Vagina (tissue), 2 donors: ENCODE data around the gene ADARB2. TPM values are rescaled to one million over a fixed set of nuclear protein-coding genes. Genes with fewer than 3 reads are reported as not detected.

Experiments
- DNase-seq, 2 donors: peaks; one replicate each; pipeline ENCODE4 v3.0.0-alpha.2; 2017; ENCODE audit errors: extremely low spot score in 2 of 2
- H3K27ac ChIP-seq: fragments of 200-600 bp; sonication (generic); one replicate; pipeline ENCODE4 v1.5.1; 2019
- H3K27me3 ChIP-seq: fragments of 200-600 bp; sonication (generic); one replicate; pipeline ENCODE4 v1.5.1; 2019
- H3K36me3 ChIP-seq, 2 donors: fragments of 200-600 bp; sonication (generic); one replicate each; pipeline ENCODE4 v1.5.1; 2017 to 2019
- H3K4me1 ChIP-seq: fragments of 200-600 bp; sonication (generic); one replicate; pipeline ENCODE4 v1.5.1; 2019
- H3K4me3 ChIP-seq, 2 donors: fragments of 200-600 bp; sonication (generic); 1 replicate in 1 of 2; 2 replicates in 1 of 2; pipeline ENCODE4 v1.5.1; 2016 to 2019
- H3K9me3 ChIP-seq: fragments of 200-600 bp; sonication (generic); one replicate; pipeline ENCODE4 v1.5.1; 2019
- CTCF ChIP-seq, 3 experiments: fragments of 450-650 bp in 2 of 3; fragments of 200-600 bp in 1 of 3; sonication (generic) in 1 of 3; IDR thresholded peaks; one replicate each; pipeline ENCODE4 v1.5.1; 2017 to 2019; ENCODE audit warnings: antibody characterized with exemption in 3 of 3, mild to moderate bottlenecking in 2 of 3, moderate library complexity in 2 of 3
- POLR2A ChIP-seq, 2 donors: fragments of 450-650 bp; IDR thresholded peaks; one replicate each; pipeline ENCODE4 v1.6.1; 2017; ENCODE audit warnings: antibody characterized with exemption in 2 of 2, mild to moderate bottlenecking in 2 of 2, moderate library complexity in 2 of 2
- POLR2AphosphoS5 ChIP-seq, 2 donors: sonication (generic); formaldehyde crosslinking; IDR thresholded peaks; one replicate each; pipeline ENCODE4 v1.9.0; 2017; ENCODE audit warnings: antibody characterized with exemption in 2 of 2, mild to moderate bottlenecking in 2 of 2, low read depth in 1 of 2; ENCODE audit not compliant: insufficient read depth in 1 of 2
- intact Hi-C: fragments of 100-400 bp; cut with DNase I; formaldehyde crosslinking; loops from one replicate; pipeline ENCODE4 v1.15.1; 2023
- total RNA-seq: library from RNA; depleted of rRNA; stranded (reverse); fragments of >200 nt; gene quantifications from one replicate; pipeline ENCODE4 v1.2.3, GENCODE V29; 2016

ADARB2 gene
- total RNA-seq, 1 donor from 2014 or later = 3.4 TPM

DNA sequence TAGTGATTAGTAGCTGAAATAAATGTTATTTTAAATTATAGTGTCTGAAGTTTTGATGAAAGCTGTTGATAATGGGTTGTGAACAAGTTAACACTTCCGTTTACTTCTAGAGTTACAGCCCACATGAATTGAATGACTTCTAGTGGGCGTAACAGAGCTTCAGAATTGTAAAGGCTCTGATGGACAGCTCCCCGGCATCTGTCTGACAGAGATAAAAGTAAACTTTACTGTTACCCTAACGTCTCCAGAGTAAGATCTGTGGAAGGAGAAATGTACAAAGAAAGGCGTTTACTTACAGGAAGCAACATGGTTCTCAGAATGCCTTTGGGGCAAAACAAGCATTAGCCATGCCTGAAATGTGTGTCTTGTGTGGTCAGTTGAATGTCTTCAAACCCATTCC is 124.4 kb downstream of the ADARB2 start:
- peak in 1 of 2 donors; percentile 25 for DNase-seq
- no peaks in the 10 kb centered on the region for H3K9me3 ChIP-seq
- no peaks in the 10 kb centered on the region for H3K36me3 ChIP-seq
- TF ChIP-seq CTCF (IDR thresholded peaks at IDR 0.05) = no peak
- TF ChIP-seq POLR2A (IDR thresholded peaks at IDR 0.05) = no peak
- no peak for TF ChIP-seq POLR2AphosphoS5 (IDR thresholded peaks at IDR 0.05; ENCODE audit: insufficient read depth in 1 of 2, low read depth in 1 of 2)
- H3K4me1 ChIP-seq = peaks cover 9% of the 10 kb centered on the region
- intact Hi-C loops = no loop called here
- no peaks in the 10 kb centered on the region for H3K27me3 ChIP-seq
- H3K4me3 ChIP-seq = no peak overlapping the region
- H3K27ac ChIP-seq = no peak overlapping the region

- no peak overlapping the region for H3K4me3 ChIP-seq
- no peak overlapping the region for H3K27ac ChIP-seq
- no peaks in the 10 kb centered on the region for H3K27me3 ChIP-seq
- no peak for TF ChIP-seq CTCF (IDR thresholded peaks at IDR 0.05)
- TF ChIP-seq POLR2A (IDR thresholded peaks at IDR 0.05) = no peak
- no peak for TF ChIP-seq POLR2AphosphoS5 (IDR thresholded peaks at IDR 0.05; ENCODE audit: insufficient read depth in 1 of 2, low read depth in 1 of 2)
- H3K4me1 ChIP-seq = peaks cover 9% of the 10 kb centered on the region
- no peaks in the 10 kb centered on the region for H3K9me3 ChIP-seq
- intact Hi-C loops = no loop called here
- no peaks in the 10 kb centered on the region for H3K36me3 ChIP-seq
- peak; percentile 20 to 49 for DNase-seq
Observed at GRCh38 chr10:1611936-1612550, 125.3 kb downstream of the ADARB2 start.

- intact Hi-C loops = no loop called here
- H3K9me3 ChIP-seq = no peaks in the 10 kb centered on the region
- no peaks in the 10 kb centered on the region for H3K27me3 ChIP-seq
- H3K36me3 ChIP-seq = no peaks in the 10 kb centered on the region
- H3K4me3 ChIP-seq = no peak overlapping the region
- DNase-seq = peak in 1 of 2 donors; percentile 37
- H3K4me1 ChIP-seq = peaks cover 9% of the 10 kb centered on the region
- TF ChIP-seq POLR2A (IDR thresholded peaks at IDR 0.05) = no peak
- TF ChIP-seq POLR2AphosphoS5 (IDR thresholded peaks at IDR 0.05; ENCODE audit: insufficient read depth in 1 of 2, low read depth in 1 of 2) = no peak
- TF ChIP-seq CTCF (IDR thresholded peaks at IDR 0.05) = no peak
- H3K27ac ChIP-seq = no peak overlapping the region
Observed at GRCh38 chr10:1610986-1611770, 126.1 kb downstream of the ADARB2 start.

- H3K9me3 ChIP-seq = no peaks in the 10 kb centered on the region
- no peak overlapping the region for H3K4me3 ChIP-seq
- TF ChIP-seq POLR2AphosphoS5 (IDR thresholded peaks at IDR 0.05; ENCODE audit: insufficient read depth in 1 of 2, low read depth in 1 of 2) (no peak), CTCF (IDR thresholded peaks at IDR 0.05) (no peak), POLR2A (IDR thresholded peaks at IDR 0.05) (no peak)
- peak in 1 of 2 donors; percentile 42 for DNase-seq
- no peak overlapping the region for H3K27ac ChIP-seq
- no peaks in the 10 kb centered on the region for H3K27me3 ChIP-seq
- no peaks in the 10 kb centered on the region for H3K36me3 ChIP-seq
- intact Hi-C loops = no loop called here
- H3K4me1 ChIP-seq = peaks cover 9% of the 10 kb centered on the region
Observed at GRCh38 chr10:1609648-1609970, 127.7 kb downstream of the ADARB2 start.
